Transverse colon (tissue), 4 donors: ENCODE results near the gene RTKN2.

Source experiments
- POLR2AphosphoS5 ChIP-seq, 3 donors: sonication (generic); formaldehyde crosslinking; IDR thresholded peaks; one replicate each; pipeline ENCODE4 v1.6.1; 2016; ENCODE audit warnings: antibody characterized with exemption in 3 of 3
- TF ChIP-seq, protein P1 (sequence below), 5 experiments: fragments of 200-600 bp in 3 of 5; fragments of 450-650 bp in 2 of 5; sonication (generic) in 3 of 5; IDR thresholded peaks; 1 replicate in 2 of 5; 2 replicates in 3 of 5; pipeline ENCODE4 v1.5.1; 2016 to 2017; ENCODE audit warnings: antibody characterized with exemption in 5 of 5, inconsistent platforms in 3 of 5, mild to moderate bottlenecking in 2 of 5, moderate library complexity in 1 of 5

DNA sequence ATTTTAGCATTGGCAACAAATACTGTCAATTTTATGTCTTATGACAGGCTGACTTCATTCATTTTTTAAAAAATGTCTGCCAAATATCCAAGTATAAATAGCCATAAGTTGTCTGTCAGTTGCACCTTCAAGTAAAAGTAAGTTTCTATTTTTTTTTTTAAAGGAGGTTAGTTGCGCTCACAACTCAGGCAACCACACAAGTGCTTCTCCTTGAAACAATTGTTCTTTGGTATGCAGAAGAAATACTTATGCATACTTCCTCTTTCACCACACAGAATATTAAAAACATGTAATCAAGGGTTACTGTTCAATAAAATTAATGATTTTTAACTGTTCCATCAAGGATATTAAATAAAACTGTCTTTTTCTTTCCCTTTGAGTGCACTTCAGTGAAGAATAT is 97.9 kb downstream of the RTKN2 start:
- TF ChIP-seq, protein P1, sequence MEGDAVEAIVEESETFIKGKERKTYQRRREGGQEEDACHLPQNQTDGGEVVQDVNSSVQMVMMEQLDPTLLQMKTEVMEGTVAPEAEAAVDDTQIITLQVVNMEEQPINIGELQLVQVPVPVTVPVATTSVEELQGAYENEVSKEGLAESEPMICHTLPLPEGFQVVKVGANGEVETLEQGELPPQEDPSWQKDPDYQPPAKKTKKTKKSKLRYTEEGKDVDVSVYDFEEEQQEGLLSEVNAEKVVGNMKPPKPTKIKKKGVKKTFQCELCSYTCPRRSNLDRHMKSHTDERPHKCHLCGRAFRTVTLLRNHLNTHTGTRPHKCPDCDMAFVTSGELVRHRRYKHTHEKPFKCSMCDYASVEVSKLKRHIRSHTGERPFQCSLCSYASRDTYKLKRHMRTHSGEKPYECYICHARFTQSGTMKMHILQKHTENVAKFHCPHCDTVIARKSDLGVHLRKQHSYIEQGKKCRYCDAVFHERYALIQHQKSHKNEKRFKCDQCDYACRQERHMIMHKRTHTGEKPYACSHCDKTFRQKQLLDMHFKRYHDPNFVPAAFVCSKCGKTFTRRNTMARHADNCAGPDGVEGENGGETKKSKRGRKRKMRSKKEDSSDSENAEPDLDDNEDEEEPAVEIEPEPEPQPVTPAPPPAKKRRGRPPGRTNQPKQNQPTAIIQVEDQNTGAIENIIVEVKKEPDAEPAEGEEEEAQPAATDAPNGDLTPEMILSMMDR (IDR thresholded peaks at IDR 0.05) = no peak
- TF ChIP-seq POLR2AphosphoS5 (IDR thresholded peaks at IDR 0.05) = no peak
